Loucy (cell line): ENCODE results near the gene KRTAP10-4.

ENCODE experiments used
- EZH2phosphoT487 ChIP-seq: fragments of 200-600 bp; IDR thresholded peaks from 2 replicates; pipeline ENCODE4 v1.6.1; 2018; ENCODE audit warnings: antibody characterized with exemption, mild to moderate bottlenecking, moderate library complexity, borderline replicate concordance
- TF ChIP-seq, protein P1 (sequence below): fragments of 200-600 bp; sonication (generic); conservative IDR thresholded peaks from 2 replicates; pipeline ENCODE4 v1.5.1; 2014; ENCODE audit warnings: mild to moderate bottlenecking, antibody characterized with exemption, low read length

DNA sequence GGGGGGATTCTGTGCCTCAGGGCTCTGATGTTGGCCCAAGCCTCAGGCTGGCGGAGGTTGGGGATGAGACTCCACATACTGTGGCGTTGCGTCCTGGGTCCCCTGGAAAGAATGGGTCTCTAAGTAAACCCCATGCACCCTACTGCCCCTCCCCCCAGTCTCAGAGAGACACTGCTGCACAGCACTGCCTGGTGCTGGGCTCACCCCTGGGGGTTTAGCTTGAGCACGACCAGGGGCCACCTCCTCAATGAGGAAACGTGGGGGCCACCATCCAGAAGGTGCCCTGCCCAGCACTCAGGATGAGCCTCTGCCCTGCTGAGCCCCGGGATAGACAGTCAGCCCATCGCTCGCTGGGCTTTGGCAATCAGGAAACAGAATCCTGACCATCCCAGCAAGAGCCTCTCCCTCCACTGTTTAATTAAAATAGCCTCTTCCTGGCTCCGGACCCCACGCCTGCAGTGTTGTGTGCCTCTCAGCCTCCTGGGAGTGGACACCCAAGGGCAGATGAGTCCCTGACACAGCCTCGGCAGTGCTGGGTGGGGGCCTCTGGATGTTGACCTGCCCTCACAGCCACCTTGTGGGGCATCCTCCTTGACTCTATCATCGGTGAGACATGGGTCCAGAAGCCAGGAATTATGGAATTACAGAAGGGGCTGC is 3.5 kb upstream of the KRTAP10-4 start:
- TF ChIP-seq, protein P1, sequence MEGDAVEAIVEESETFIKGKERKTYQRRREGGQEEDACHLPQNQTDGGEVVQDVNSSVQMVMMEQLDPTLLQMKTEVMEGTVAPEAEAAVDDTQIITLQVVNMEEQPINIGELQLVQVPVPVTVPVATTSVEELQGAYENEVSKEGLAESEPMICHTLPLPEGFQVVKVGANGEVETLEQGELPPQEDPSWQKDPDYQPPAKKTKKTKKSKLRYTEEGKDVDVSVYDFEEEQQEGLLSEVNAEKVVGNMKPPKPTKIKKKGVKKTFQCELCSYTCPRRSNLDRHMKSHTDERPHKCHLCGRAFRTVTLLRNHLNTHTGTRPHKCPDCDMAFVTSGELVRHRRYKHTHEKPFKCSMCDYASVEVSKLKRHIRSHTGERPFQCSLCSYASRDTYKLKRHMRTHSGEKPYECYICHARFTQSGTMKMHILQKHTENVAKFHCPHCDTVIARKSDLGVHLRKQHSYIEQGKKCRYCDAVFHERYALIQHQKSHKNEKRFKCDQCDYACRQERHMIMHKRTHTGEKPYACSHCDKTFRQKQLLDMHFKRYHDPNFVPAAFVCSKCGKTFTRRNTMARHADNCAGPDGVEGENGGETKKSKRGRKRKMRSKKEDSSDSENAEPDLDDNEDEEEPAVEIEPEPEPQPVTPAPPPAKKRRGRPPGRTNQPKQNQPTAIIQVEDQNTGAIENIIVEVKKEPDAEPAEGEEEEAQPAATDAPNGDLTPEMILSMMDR = no peak
- no peak for TF ChIP-seq EZH2phosphoT487
